Measurements from ENCODE around the gene LIN7B.
"Not testable (repeated sequence)": the region's sequence is repeated elsewhere in the genome, so short reads cannot be mapped to it uniquely, and the experiment has no call there.

Gene LIN7B

GRCh38 chr19:49142866-49143335 is 28.7 kb downstream of the LIN7B start:
- peak; percentile 44 to 67 (median 67) for DNase-seq (ENCODE audit: low read depth in 3 of 3)

- DNase-seq (ENCODE audit: low read depth in 3 of 3): peak; percentile 70 to 72 (median 71)
Observed at GRCh38 chr19:49145573-49146407, 31.6 kb downstream of the LIN7B start.

- not testable (repeated sequence) for DNase-seq (ENCODE audit: low read depth in 3 of 3)
Observed at GRCh38 chr19:49146408-49146770, 32.2 kb downstream of the LIN7B start.

GRCh38 chr19:49148044-49148682 is 34.0 kb downstream of the LIN7B start:
- no peak for DNase-seq (ENCODE audit: low read depth in 3 of 3)

GRCh38 chr19:49148784-49149651 is 34.8 kb downstream of the LIN7B start:
- DNase-seq (ENCODE audit: low read depth in 3 of 3): peak; percentile 74 to 91 (median 77)

DNA sequence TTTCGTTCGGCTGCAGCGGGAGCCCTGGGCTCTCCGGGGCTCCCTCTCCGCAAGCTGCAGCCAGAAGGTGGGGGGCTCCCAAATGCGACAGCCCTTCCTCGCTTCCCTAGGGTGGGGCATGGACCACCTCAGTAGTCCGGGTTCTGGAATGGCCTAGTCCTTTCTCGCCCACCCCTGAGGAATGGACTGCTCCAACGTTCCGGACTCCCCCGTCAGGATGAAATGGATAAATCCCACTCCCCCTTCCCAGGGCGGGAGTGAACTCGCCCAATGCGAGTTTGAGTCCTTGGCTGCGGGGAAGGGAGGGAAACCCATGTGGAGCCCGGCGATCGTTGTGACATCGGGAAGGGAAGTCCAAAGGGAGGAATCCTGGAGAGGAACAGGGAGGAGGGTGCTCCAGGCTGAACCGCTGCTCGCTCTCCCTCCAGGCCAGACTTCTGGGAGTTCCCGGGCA is 35.5 kb downstream of the LIN7B start:
- no peak for DNase-seq (ENCODE audit: low read depth in 3 of 3)

GRCh38 chr19:49150106-49150943 is 36.2 kb downstream of the LIN7B start:
- DNase-seq (ENCODE audit: low read depth in 3 of 3): no peak

- DNase-seq (ENCODE audit: low read depth in 3 of 3): no peak
Observed at GRCh38 chr19:49150944-49151243, 36.7 kb downstream of the LIN7B start.

- peak in 1 of 3 donors; percentile 29 for DNase-seq (ENCODE audit: low read depth in 3 of 3)
Observed at GRCh38 chr19:49151267-49152118, 37.3 kb downstream of the LIN7B start.

DNA sequence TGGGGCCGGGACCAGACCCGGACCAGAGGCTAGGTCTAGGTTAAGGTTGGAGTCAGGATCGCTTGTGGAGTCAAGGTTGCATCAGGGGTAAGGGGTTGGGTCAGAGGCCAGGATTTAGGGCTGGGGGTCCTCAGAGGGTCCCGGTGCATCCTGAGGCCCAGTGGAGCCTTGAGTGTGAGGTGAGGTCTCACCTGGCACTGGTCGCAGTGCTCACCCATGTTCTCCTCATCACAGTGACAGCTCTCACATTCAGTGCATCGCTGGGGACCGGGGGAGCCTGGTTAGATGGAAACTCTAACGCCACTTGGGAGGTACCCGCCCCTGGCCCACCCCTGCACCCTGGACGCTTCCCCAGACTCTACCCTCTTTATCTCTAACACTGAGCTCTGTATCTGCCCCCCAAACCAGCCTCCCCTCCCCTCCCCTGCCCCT is 38.0 kb downstream of the LIN7B start:
- DNase-seq (ENCODE audit: low read depth in 3 of 3): no peak

- DNase-seq (ENCODE audit: low read depth in 3 of 3): no peak
Observed at GRCh38 chr19:49153167-49153809, 39.1 kb downstream of the LIN7B start.

DNA sequence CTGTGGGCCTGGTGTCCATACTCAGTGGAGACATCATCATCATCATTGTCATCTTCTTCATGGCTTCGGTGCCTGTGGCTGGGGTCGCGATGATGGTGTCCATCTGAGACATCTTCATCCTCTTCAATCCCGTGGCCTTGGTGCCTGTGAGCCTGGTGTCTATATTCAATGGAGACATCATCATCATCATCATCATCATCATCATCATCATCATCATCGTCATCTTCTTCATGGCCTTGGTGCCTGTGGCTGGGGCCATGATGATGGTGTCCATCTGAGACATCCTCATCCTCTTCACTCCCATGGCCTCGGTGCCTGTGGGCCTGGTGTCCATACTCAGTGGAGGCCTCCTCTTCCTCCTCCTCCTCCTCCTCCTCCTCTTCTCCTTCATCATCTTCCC is 40.1 kb downstream of the LIN7B start:
- no peak for DNase-seq (ENCODE audit: low read depth in 3 of 3)

GRCh38 chr19:49155005-49155819 is 41.0 kb downstream of the LIN7B start, which contains the start of gene HRC:
TSS of gene HRC (minus strand) at chr19:49155396. CDS start at chr19:49155237, 159 bp downstream.
- no peak for DNase-seq (ENCODE audit: low read depth in 3 of 3)

DNA sequence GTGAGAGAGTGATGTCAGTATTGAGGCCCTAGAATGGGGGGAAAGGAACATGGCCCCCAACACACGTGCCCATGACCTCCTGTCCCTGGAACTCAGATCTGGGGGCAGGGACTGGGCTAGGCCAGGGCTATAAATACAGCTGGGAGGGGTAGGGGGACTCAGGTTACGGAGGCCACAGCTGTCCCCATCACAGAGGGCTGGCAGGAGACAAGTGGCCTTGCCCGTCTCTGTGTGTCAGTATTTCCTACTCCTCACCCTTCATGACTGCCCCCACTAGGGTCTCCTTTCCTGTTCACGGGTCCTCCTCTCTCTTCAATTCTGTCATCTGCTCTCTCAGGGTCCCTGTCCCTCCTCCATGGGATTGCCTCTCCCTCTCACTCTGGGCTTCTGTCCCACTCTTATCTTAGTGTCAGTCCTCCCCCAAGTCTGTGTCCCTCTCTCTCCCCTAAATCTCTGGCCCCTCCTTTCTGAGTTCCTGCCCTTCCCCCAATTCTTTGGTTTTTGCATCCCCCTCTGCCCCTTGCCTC is 41.7 kb downstream of the LIN7B start:
- no peak for DNase-seq (ENCODE audit: low read depth in 3 of 3)

- peak in 2 of 3 donors; percentile 32 to 59 for DNase-seq (ENCODE audit: low read depth in 3 of 3)
Observed at GRCh38 chr19:49157445-49158224, 43.5 kb downstream of the LIN7B start, which contains the start of gene TRPM4. TSS of gene TRPM4 (plus strand) at chr19:49157792. CDS start at chr19:49157867, 75 bp downstream.

- no peak for DNase-seq (ENCODE audit: low read depth in 3 of 3)
Observed at GRCh38 chr19:49160450-49161189, 46.5 kb downstream of the LIN7B start.

- DNase-seq (ENCODE audit: low read depth in 3 of 3): no peak
Observed at GRCh38 chr19:49161987-49162386, 47.8 kb downstream of the LIN7B start.

Measured in stimulated activated CD4-positive, alpha-beta T cell treated with anti-CD3 and anti-CD28 coated beads, TNF-alpha, amount 100 ng/mL, for 48 hours (primary cell).